Breast epithelium (tissue), 3 donors: ENCODE measurements around the gene PRKD2.

ENCODE experiments used
- CTCF ChIP-seq, 3 donors: fragments of 450-650 bp; IDR thresholded peaks; one replicate each; pipeline ENCODE4 v1.5.1; 2016 to 2017; ENCODE audit warnings: antibody characterized with exemption in 3 of 3, mild to moderate bottlenecking in 3 of 3, moderate library complexity in 3 of 3
- POLR2A ChIP-seq: fragments of 450-650 bp; IDR thresholded peaks from one replicate; pipeline ENCODE4 v1.6.1; 2016; ENCODE audit warnings: antibody characterized with exemption, mild to moderate bottlenecking, moderate library complexity

- TF ChIP-seq CTCF (IDR thresholded peaks at IDR 0.05) (peak in 1 of 3 donors; percentile 32), POLR2A (no peak)
Measured at GRCh38 chr19:46753420-46754155, 36.7 kb upstream of the PRKD2 start.
